ENCODE measurements around the gene TTC28.

Gene TTC28

DNA sequence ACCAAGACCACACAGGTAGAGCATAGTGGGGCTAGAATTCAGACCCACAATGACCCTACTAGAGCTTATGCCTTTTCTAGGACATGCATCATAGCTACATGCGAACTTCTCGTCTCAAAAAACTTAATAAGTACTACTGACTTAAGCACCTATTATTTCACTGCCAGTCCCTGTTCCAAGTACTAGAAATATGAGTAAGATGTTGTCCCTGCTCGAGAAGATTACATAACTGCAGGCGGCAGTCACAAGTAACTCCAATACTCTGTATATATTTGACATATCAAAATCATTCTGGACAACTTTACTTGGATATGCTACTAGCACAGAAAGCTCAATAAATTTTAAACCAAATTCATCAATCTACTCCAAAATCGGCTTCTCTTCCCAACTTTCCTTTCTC is 235.0 kb downstream of the TTC28 start:
- Histone ChIP-seq H3K4me1 (ENCODE audit: insufficient read depth, low read length) (peaks cover 14% of the 10 kb centered on the region), H3K27ac (ENCODE audit: low read depth, low read length) (no peak overlapping the region), H3K9me3 (ENCODE audit: low read length) (no peaks in the 10 kb centered on the region), H3K36me3 (ENCODE audit: insufficient read depth, low read length) (no peaks in the 10 kb centered on the region), H3K4me3 (ENCODE audit: low read depth in 1 of 2, low read length in 2 of 2) (no peak overlapping the region), H3K27me3 (ENCODE audit: control insufficient read depth in 1 of 2, insufficient read depth in 2 of 2, low read length in 2 of 2) (no peaks in the 10 kb centered on the region), H3K9ac (ENCODE audit: low read length) (no peak overlapping the region)

- Histone ChIP-seq H3K27ac (ENCODE audit: low read depth, low read length) (peak overlapping the region; percentile 88), H3K4me3 (ENCODE audit: low read depth in 1 of 2, low read length in 2 of 2) (peak overlapping the region; percentile 39 to 86), H3K4me1 (ENCODE audit: insufficient read depth, low read length) (peaks cover 14% of the 10 kb centered on the region), H3K9ac (ENCODE audit: low read length) (peak overlapping the region; percentile 68), H3K27me3 (ENCODE audit: control insufficient read depth in 1 of 2, insufficient read depth in 2 of 2, low read length in 2 of 2) (no peaks in the 10 kb centered on the region), H3K36me3 (ENCODE audit: insufficient read depth, low read length) (no peaks in the 10 kb centered on the region), H3K9me3 (ENCODE audit: low read length) (no peaks in the 10 kb centered on the region)
Measured at GRCh38 chr22:28443526-28443876, 236.1 kb downstream of the TTC28 start.

- H3K27me3 ChIP-seq (ENCODE audit: control insufficient read depth in 1 of 2, insufficient read depth in 2 of 2, low read length in 2 of 2), result no peaks in the 10 kb centered on the region
- H3K9ac ChIP-seq (ENCODE audit: low read length), result peak overlapping the region; percentile 68
- peak overlapping the region; percentile 39 to 86 for H3K4me3 ChIP-seq (ENCODE audit: low read depth in 1 of 2, low read length in 2 of 2)
- no peaks in the 10 kb centered on the region for H3K36me3 ChIP-seq (ENCODE audit: insufficient read depth, low read length)
- H3K27ac ChIP-seq (ENCODE audit: low read depth, low read length), result peak overlapping the region; percentile 88
- H3K9me3 ChIP-seq (ENCODE audit: low read length), result no peaks in the 10 kb centered on the region
- H3K4me1 ChIP-seq (ENCODE audit: insufficient read depth, low read length), result peaks cover 14% of the 10 kb centered on the region
Measured at GRCh38 chr22:28442711-28443525, 236.7 kb downstream of the TTC28 start.

DNA sequence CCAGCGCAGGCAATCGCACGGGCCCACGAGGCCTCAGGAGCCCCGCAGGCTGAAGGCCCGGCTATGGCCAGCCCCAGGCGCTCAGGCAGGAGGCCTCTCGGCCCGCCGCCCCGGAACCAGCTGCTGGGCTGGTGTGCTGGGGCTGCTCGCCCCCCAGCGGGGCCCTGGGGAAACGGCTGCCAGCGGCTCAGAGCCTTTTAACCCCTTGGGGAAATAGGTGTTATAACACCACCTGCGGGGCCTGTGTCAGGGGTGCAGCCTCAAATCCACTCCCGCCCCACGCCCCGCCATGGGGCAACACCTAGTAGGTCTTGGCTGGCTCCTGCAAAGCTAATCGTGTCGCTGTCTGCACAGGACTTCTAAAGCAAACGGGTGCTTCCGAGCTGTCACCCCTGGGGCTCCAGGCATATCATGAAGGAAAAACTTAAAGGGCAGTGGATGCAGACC is 237.4 kb downstream of the TTC28 start:
- Histone ChIP-seq H3K4me3 (ENCODE audit: low read depth in 1 of 2, low read length in 2 of 2) (peak overlapping the region; percentile 39 to 86), H3K4me1 (ENCODE audit: insufficient read depth, low read length) (peaks cover 14% of the 10 kb centered on the region), H3K9me3 (ENCODE audit: low read length) (no peaks in the 10 kb centered on the region), H3K27ac (ENCODE audit: low read depth, low read length) (peak overlapping the region; percentile 88), H3K9ac (ENCODE audit: low read length) (peak overlapping the region; percentile 68), H3K27me3 (ENCODE audit: control insufficient read depth in 1 of 2, insufficient read depth in 2 of 2, low read length in 2 of 2) (no peaks in the 10 kb centered on the region), H3K36me3 (ENCODE audit: insufficient read depth, low read length) (no peaks in the 10 kb centered on the region)

- H3K9me3 ChIP-seq (ENCODE audit: low read length), result no peaks in the 10 kb centered on the region
- H3K36me3 ChIP-seq (ENCODE audit: insufficient read depth, low read length), result no peaks in the 10 kb centered on the region
- peak overlapping the region; percentile 68 for H3K9ac ChIP-seq (ENCODE audit: low read length)
- H3K4me1 ChIP-seq (ENCODE audit: insufficient read depth, low read length), result peaks cover 14% of the 10 kb centered on the region
- H3K27ac ChIP-seq (ENCODE audit: low read depth, low read length), result peak overlapping the region; percentile 88
- H3K27me3 ChIP-seq (ENCODE audit: control insufficient read depth in 1 of 2, insufficient read depth in 2 of 2, low read length in 2 of 2), result no peaks in the 10 kb centered on the region
- peak overlapping the region; percentile 39 to 86 for H3K4me3 ChIP-seq (ENCODE audit: low read depth in 1 of 2, low read length in 2 of 2)
Measured at GRCh38 chr22:28441720-28442263, 237.8 kb downstream of the TTC28 start.

DNA sequence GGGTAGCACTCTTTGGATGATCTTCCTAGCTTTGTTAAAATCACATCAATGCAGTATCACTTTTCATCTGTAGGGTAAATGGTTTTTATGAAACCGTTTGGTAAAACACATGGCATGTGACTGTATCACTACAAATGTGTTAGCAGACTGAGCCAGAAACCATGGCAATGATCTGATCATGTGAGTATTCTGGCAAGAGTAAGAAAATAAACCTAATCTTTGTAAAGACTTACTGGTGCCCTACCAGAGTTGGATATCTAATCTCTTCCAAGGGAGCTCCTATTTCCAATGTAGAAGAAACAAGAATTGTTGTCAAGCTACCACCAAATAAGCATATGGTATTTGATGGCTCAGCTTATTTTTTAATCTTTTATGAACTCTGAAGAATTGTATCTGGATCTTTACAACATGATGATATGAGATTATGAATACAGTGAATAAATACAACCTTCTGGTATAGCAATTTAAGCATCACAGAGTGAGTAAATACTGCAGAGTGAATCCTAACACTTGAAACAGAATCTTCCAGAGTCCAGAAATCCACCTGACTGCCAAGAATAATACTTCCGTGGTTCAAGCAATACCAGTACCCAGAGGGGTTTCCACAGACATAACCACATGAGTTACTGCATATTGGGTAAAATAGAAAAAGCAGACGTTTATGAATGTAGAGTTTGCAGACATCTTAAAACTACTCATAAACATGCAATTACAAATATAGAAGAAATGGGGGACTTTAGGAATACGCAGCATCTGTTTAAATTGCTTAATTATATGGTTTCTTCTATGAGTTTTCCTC is 238.8 kb downstream of the TTC28 start:
- peaks cover 16% of the 10 kb centered on the region for H3K4me1 ChIP-seq (ENCODE audit: insufficient read depth, low read length)
- H3K4me3 ChIP-seq (ENCODE audit: low read depth in 1 of 2, low read length in 2 of 2), result peak overlapping the region in 1 of 2 donors; percentile 86
- H3K36me3 ChIP-seq (ENCODE audit: insufficient read depth, low read length), result no peaks in the 10 kb centered on the region
- peak overlapping the region; percentile 73 for H3K27ac ChIP-seq (ENCODE audit: low read depth, low read length)
- H3K9ac ChIP-seq (ENCODE audit: low read length), result no peak overlapping the region
- no peaks in the 10 kb centered on the region for H3K9me3 ChIP-seq (ENCODE audit: low read length)
- no peaks in the 10 kb centered on the region for H3K27me3 ChIP-seq (ENCODE audit: control insufficient read depth in 1 of 2, insufficient read depth in 2 of 2, low read length in 2 of 2)

- H3K9ac ChIP-seq (ENCODE audit: low read length), result no peak overlapping the region
- no peak overlapping the region for H3K4me3 ChIP-seq (ENCODE audit: low read depth in 1 of 2, low read length in 2 of 2)
- H3K9me3 ChIP-seq (ENCODE audit: low read length), result no peaks in the 10 kb centered on the region
- no peaks in the 10 kb centered on the region for H3K36me3 ChIP-seq (ENCODE audit: insufficient read depth, low read length)
- no peaks in the 10 kb centered on the region for H3K27me3 ChIP-seq (ENCODE audit: control insufficient read depth in 1 of 2, insufficient read depth in 2 of 2, low read length in 2 of 2)
- peaks cover 21% of the 10 kb centered on the region for H3K4me1 ChIP-seq (ENCODE audit: insufficient read depth, low read length)
- no peak overlapping the region for H3K27ac ChIP-seq (ENCODE audit: low read depth, low read length)
Measured at GRCh38 chr22:28438183-28438768, 241.4 kb downstream of the TTC28 start.

DNA sequence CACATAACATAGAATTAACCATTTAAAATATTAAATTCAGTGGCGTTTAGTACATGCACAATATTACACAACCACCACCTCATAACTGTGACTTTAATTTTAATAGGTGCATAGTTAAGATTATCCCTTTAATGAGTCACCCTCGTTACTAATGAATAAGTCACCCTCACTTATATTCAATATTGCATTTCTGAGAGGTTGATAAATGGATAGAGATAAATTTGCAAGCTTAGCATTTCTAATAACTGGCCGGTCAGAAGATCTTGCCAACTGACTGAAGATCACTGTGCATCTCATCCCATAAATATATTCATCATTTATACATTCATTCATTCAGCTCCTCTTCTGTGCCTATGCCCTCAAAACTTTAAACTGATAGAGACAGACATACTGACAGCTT is 243.7 kb downstream of the TTC28 start:
- Histone ChIP-seq H3K27me3 (ENCODE audit: control insufficient read depth in 1 of 2, insufficient read depth in 2 of 2, low read length in 2 of 2) (no peaks in the 10 kb centered on the region), H3K4me1 (ENCODE audit: insufficient read depth, low read length) (peaks cover 11% of the 10 kb centered on the region), H3K4me3 (ENCODE audit: low read depth in 1 of 2, low read length in 2 of 2) (no peak overlapping the region), H3K9me3 (ENCODE audit: low read length) (no peaks in the 10 kb centered on the region), H3K36me3 (ENCODE audit: insufficient read depth, low read length) (no peaks in the 10 kb centered on the region), H3K27ac (ENCODE audit: low read depth, low read length) (no peak overlapping the region), H3K9ac (ENCODE audit: low read length) (no peak overlapping the region)

- Histone ChIP-seq H3K9ac (ENCODE audit: low read length) (no peak overlapping the region), H3K9me3 (ENCODE audit: low read length) (no peaks in the 10 kb centered on the region), H3K36me3 (ENCODE audit: insufficient read depth, low read length) (no peaks in the 10 kb centered on the region), H3K27ac (ENCODE audit: low read depth, low read length) (no peak overlapping the region), H3K27me3 (ENCODE audit: control insufficient read depth in 1 of 2, insufficient read depth in 2 of 2, low read length in 2 of 2) (no peaks in the 10 kb centered on the region), H3K4me3 (ENCODE audit: low read depth in 1 of 2, low read length in 2 of 2) (no peak overlapping the region), H3K4me1 (ENCODE audit: insufficient read depth, low read length) (peaks cover 7% of the 10 kb centered on the region)
Measured at GRCh38 chr22:28435140-28435768, 244.4 kb downstream of the TTC28 start.

GRCh38 chr22:28430466-28431025 is 249.1 kb downstream of the TTC28 start:
- no peaks in the 10 kb centered on the region for H3K36me3 ChIP-seq (ENCODE audit: insufficient read depth, low read length)

More at GRCh38 chr22:28430466-28431025, 249.1 kb downstream of the TTC28 start:
- Histone ChIP-seq H3K4me1 (ENCODE audit: insufficient read depth, low read length) (peaks cover 3% of the 10 kb centered on the region), H3K9me3 (ENCODE audit: low read length) (no peaks in the 10 kb centered on the region), H3K27me3 (ENCODE audit: control insufficient read depth in 1 of 2, insufficient read depth in 2 of 2, low read length in 2 of 2) (no peaks in the 10 kb centered on the region), H3K4me3 (ENCODE audit: low read depth in 1 of 2, low read length in 2 of 2) (no peak overlapping the region), H3K9ac (ENCODE audit: low read length) (no peak overlapping the region), H3K27ac (ENCODE audit: low read depth, low read length) (no peak overlapping the region)

Measured in muscle layer of colon (tissue), 2 donors.